Measurements from ENCODE around the gene CA10. TPM values are rescaled to one million over a fixed set of nuclear protein-coding genes. Genes with fewer than 3 reads are reported as not detected.

CA10 gene
- total RNA-seq, 4 donors from 2014 or later = 0.96 to 4.1 (median 1.1) TPM; not detected in 1

- WGBS, 2 donors (ENCODE audit: low coverage in 1 of 2) = 60 to 83% methylated on average over 1 of the region's 1 CpG
- in situ Hi-C loops (cut with MboI; ENCODE audit: low pct_ligation_motif_present in 1 of 4, low pct_unique_long_range_greater_than_20kb in 1 of 4, low sequenced_read_pairs in 3 of 4) = loop anchor here in 3 of 4 donors (10.0 to 25.0 kb wide), 2 partner anchors 344 to 351 kb away; no protein-coding TSS in a partner anchor
- intact Hi-C loops (cut with DNase I; ENCODE audit: low total_unique reads) = no loop called here
- no peaks in the 10 kb centered on the region for H3K4me1 ChIP-seq
- H3K9me3 ChIP-seq = no peaks in the 10 kb centered on the region
- H3K27ac ChIP-seq = no peak overlapping the region
- no peak for DNase-seq
- no peak overlapping the region for H3K4me3 ChIP-seq
- H3K36me3 ChIP-seq = no peaks in the 10 kb centered on the region
- TF ChIP-seq POLR2A (IDR thresholded peaks at IDR 0.05) (no peak), CTCF (IDR thresholded peaks at IDR 0.05) (no peak), POLR2AphosphoS5 (IDR thresholded peaks at IDR 0.05) (no peak), EP300 (IDR thresholded peaks at IDR 0.05; ENCODE audit: low read depth) (no peak)
- no peaks in the 10 kb centered on the region for H3K27me3 ChIP-seq
These were observed 397.4 kb downstream of the CA10 start for GRCh38 chr17:51761105-51761504.

GRCh38 chr17:51759260-51759659, 399.3 kb downstream of the CA10 start:
- TF ChIP-seq POLR2AphosphoS5 (IDR thresholded peaks at IDR 0.05) (no peak), EP300 (IDR thresholded peaks at IDR 0.05; ENCODE audit: low read depth) (no peak), POLR2A (IDR thresholded peaks at IDR 0.05) (no peak), CTCF (IDR thresholded peaks at IDR 0.05) (no peak)
- in situ Hi-C loops (cut with MboI; ENCODE audit: low pct_ligation_motif_present in 1 of 4, low pct_unique_long_range_greater_than_20kb in 1 of 4, low sequenced_read_pairs in 3 of 4) (loop anchor here in 1 of 4 donors (25.0 kb wide), 1 partner anchor 353 kb away; no protein-coding TSS in a partner anchor), intact Hi-C loops (cut with DNase I; ENCODE audit: low total_unique reads) (no loop called here)
- no peak for DNase-seq
- H3K27me3 ChIP-seq = no peaks in the 10 kb centered on the region
- 80 to 87% methylated on average over 1 of the region's 1 CpG for WGBS, 2 donors (ENCODE audit: low coverage in 1 of 2)
- H3K4me1 ChIP-seq = no peaks in the 10 kb centered on the region
- H3K27ac ChIP-seq = no peak overlapping the region
- H3K9me3 ChIP-seq = no peaks in the 10 kb centered on the region
- no peak overlapping the region for H3K4me3 ChIP-seq
- H3K36me3 ChIP-seq = no peaks in the 10 kb centered on the region

GRCh38 chr17:51751072-51751471, 407.4 kb downstream of the CA10 start:
- TF ChIP-seq POLR2AphosphoS5 (IDR thresholded peaks at IDR 0.05) (no peak), CTCF (IDR thresholded peaks at IDR 0.05) (no peak), EP300 (IDR thresholded peaks at IDR 0.05; ENCODE audit: low read depth) (no peak), POLR2A (IDR thresholded peaks at IDR 0.05) (no peak)
- no peaks in the 10 kb centered on the region for H3K27me3 ChIP-seq
- H3K4me1 ChIP-seq = no peaks in the 10 kb centered on the region
- H3K36me3 ChIP-seq = no peaks in the 10 kb centered on the region
- no peak for DNase-seq
- in situ Hi-C loops (cut with MboI; ENCODE audit: low pct_ligation_motif_present in 1 of 4, low pct_unique_long_range_greater_than_20kb in 1 of 4, low sequenced_read_pairs in 3 of 4) (loop anchor here in 1 of 4 donors (25.0 kb wide), 1 partner anchor 361 kb away; no protein-coding TSS in a partner anchor), intact Hi-C loops (cut with DNase I; ENCODE audit: low total_unique reads) (no loop called here)
- no peaks in the 10 kb centered on the region for H3K9me3 ChIP-seq
- no peak overlapping the region for H3K27ac ChIP-seq
- H3K4me3 ChIP-seq = no peak overlapping the region
- WGBS, 2 donors (ENCODE audit: low coverage in 1 of 2) = 24 to 33% methylated on average over 1 of the region's 1 CpG

GRCh38 chr17:51748749-51749604, 409.5 kb downstream of the CA10 start:
- WGBS, 2 donors (ENCODE audit: low coverage in 1 of 2) = 84 to 100% methylated on average over 3 to 9 of the region's 9 CpGs
- Histone ChIP-seq H3K4me1 (no peaks in the 10 kb centered on the region), H3K9me3 (no peaks in the 10 kb centered on the region), H3K36me3 (no peaks in the 10 kb centered on the region), H3K27me3 (no peaks in the 10 kb centered on the region), H3K4me3 (no peak overlapping the region), H3K27ac (no peak overlapping the region)
- intact Hi-C loops (cut with DNase I; ENCODE audit: low total_unique reads) (no loop called here), in situ Hi-C loops (cut with MboI; ENCODE audit: low pct_ligation_motif_present in 1 of 4, low pct_unique_long_range_greater_than_20kb in 1 of 4, low sequenced_read_pairs in 3 of 4) (loop anchor here in 2 of 4 donors (10.0 to 25.0 kb wide), 2 partner anchors 56 to 112 kb away; no protein-coding TSS in a partner anchor)
- DNase-seq = no peak
- TF ChIP-seq EP300 (IDR thresholded peaks at IDR 0.05; ENCODE audit: low read depth) (no peak), POLR2A (IDR thresholded peaks at IDR 0.05) (no peak), CTCF (IDR thresholded peaks at IDR 0.05) (no peak), POLR2AphosphoS5 (IDR thresholded peaks at IDR 0.05) (no peak)

Measured in transverse colon (tissue), 4 donors.